IMR-90 (cell line): ENCODE measurements around the gene SPTSSA. TPM values are rescaled to one million over a fixed set of nuclear protein-coding genes. Genes with fewer than 3 reads are reported as not detected.

ENCODE experiments used
- ATAC-seq: fragments of 200-7000 bp; cut with Tn5 transposase; 2 replicates; pipeline ENCODE4 v1.9.1; 2020; ENCODE audit warnings: low read depth, mild to moderate bottlenecking, moderate library complexity
- BruUV-seq: library from RNA; stranded (reverse); fragments of 400-500 nt; replicated peaks from 2 replicates; lab custom pipeline; 2021; lab: Mats Ljungman, UMichigan
- CTCF ChIA-PET: fragments of 300-600 bp; formaldehyde crosslinking; extraction: SDS; loops from one replicate; lab custom pipeline; 2021; ENCODE audit warnings: antibody characterized with exemption; lab: Yijun Ruan, JAX
- POLR2A ChIA-PET: fragments of 300-600 bp; sonication (Branson Sonifier 250); formaldehyde crosslinking; loops from one replicate; lab custom pipeline; 2022; ENCODE audit warnings: antibody characterized with exemption; ENCODE audit not compliant: unreplicated experiment; lab: Charles Lee
- DNase-seq: peaks from one replicate; pipeline ENCODE4 v3.0.0; 2013
- H2AFZ ChIP-seq: replicated peaks from 2 replicates; pipeline ENCODE3; 2013; ENCODE audit warnings: low read length, mild to moderate bottlenecking; ENCODE audit not compliant: poor library complexity
- H2AK5ac ChIP-seq: 2 replicates; pipeline ENCODE4 v1.6.1; 2013; ENCODE audit warnings: low read depth, low read length, inconsistent platforms
- H2AK9ac ChIP-seq: replicated peaks from 2 replicates; pipeline ENCODE3; 2013; ENCODE audit warnings: mild to moderate bottlenecking, low read depth, low read length, moderate library complexity; ENCODE audit not compliant: poor library complexity
- H2BK120ac ChIP-seq: 2 replicates; pipeline ENCODE4 v1.6.1; 2013; ENCODE audit warnings: low read depth, low read length, inconsistent platforms
- H2BK15ac ChIP-seq: 3 replicates; pipeline ENCODE4 v1.6.1; 2013; ENCODE audit warnings: low read depth, low read length, inconsistent platforms
- H2BK20ac ChIP-seq: 2 replicates; pipeline ENCODE4 v1.6.1; 2013; ENCODE audit warnings: low read depth, mild to moderate bottlenecking, inconsistent platforms, low read length, moderate library complexity
- H2BK5ac ChIP-seq: 2 replicates; pipeline ENCODE4 v1.6.1; 2013; ENCODE audit warnings: mild to moderate bottlenecking, low read depth, low read length, inconsistent platforms; ENCODE audit not compliant: poor library complexity, severe bottlenecking
- H3K14ac ChIP-seq: replicated peaks from 2 replicates; pipeline ENCODE4 v1.6.1; 2013; ENCODE audit warnings: low read depth, low read length, inconsistent platforms
- H3K18ac ChIP-seq: 2 replicates; pipeline ENCODE4 v1.6.1; 2013; ENCODE audit warnings: low read depth, low read length, control low read depth
- H3K23ac ChIP-seq: 2 replicates; pipeline ENCODE4 v1.6.1; 2013; ENCODE audit warnings: low read depth, low read length, inconsistent platforms
- H3K27ac ChIP-seq: 2 replicates; pipeline ENCODE4 v1.5.1; 2013; ENCODE audit warnings: mild to moderate bottlenecking, control low read depth, low read length; ENCODE audit not compliant: insufficient read depth
- H3K27me3 ChIP-seq: 2 replicates; pipeline ENCODE4 v1.6.1; 2013; ENCODE audit warnings: low read length; ENCODE audit not compliant: control insufficient read depth, insufficient read depth
- H3K36me3 ChIP-seq: 2 replicates; pipeline ENCODE4 v1.6.1; 2013; ENCODE audit warnings: low read length, mixed read lengths; ENCODE audit not compliant: control insufficient read depth, insufficient read depth
- H3K4ac ChIP-seq: 2 replicates; pipeline ENCODE4 v1.6.1; 2013; ENCODE audit warnings: low read depth, low read length, inconsistent platforms
- H3K4me1 ChIP-seq: 2 replicates; pipeline ENCODE4 v1.6.1; 2013; ENCODE audit warnings: low read length, mixed read lengths; ENCODE audit not compliant: control insufficient read depth, insufficient read depth
- H3K4me2 ChIP-seq: 2 replicates; pipeline ENCODE4 v1.6.1; 2013; ENCODE audit warnings: low read depth, mild to moderate bottlenecking, control low read depth, low read length, moderate library complexity
- H3K4me3 ChIP-seq: 2 replicates; pipeline ENCODE4 v1.5.1; 2013; ENCODE audit warnings: low read depth, mild to moderate bottlenecking, control low read depth, low read length, moderate library complexity; ENCODE audit not compliant: insufficient read depth
- H3K56ac ChIP-seq: 2 replicates; pipeline ENCODE4 v1.6.1; 2013; ENCODE audit warnings: low read length, inconsistent platforms; ENCODE audit not compliant: insufficient read depth; ENCODE audit errors: extremely low read depth
- H3K79me1 ChIP-seq, 2 experiments: 2 replicates each; pipeline ENCODE4 v1.6.1; 2013; ENCODE audit warnings: low read length in 2 of 2, inconsistent platforms in 1 of 2, low read depth in 1 of 2
- H3K9ac ChIP-seq: 2 replicates; pipeline ENCODE4 v1.6.1; 2013; ENCODE audit warnings: low read depth, low read length, control low read depth
- H3K9me1 ChIP-seq: 2 replicates; pipeline ENCODE4 v1.6.1; 2013; ENCODE audit warnings: low read length, inconsistent platforms; ENCODE audit not compliant: insufficient read depth
- H3K9me3 ChIP-seq: 2 replicates; pipeline ENCODE4 v1.6.1; 2013; ENCODE audit warnings: low read length; ENCODE audit not compliant: control insufficient read depth, insufficient read depth
- H4K20me1 ChIP-seq: 2 replicates; pipeline ENCODE4 v1.6.1; 2013; ENCODE audit warnings: low read length, inconsistent platforms; ENCODE audit not compliant: insufficient read depth
- H4K5ac ChIP-seq: 2 replicates; pipeline ENCODE4 v1.6.1; 2013; ENCODE audit warnings: mild to moderate bottlenecking, low read depth, low read length, control low read depth
- H4K8ac ChIP-seq, 2 experiments: 2 replicates each; pipeline ENCODE4 v1.6.1; 2013; ENCODE audit warnings: low read depth in 2 of 2, low read length in 2 of 2, control low read depth in 1 of 2, inconsistent platforms in 1 of 2
- H4K91ac ChIP-seq: 2 replicates; pipeline ENCODE4 v1.6.1; 2013; ENCODE audit warnings: low read depth, low read length, inconsistent platforms; ENCODE audit not compliant: insufficient read depth
- BHLHE40 ChIP-seq: fragments of 150-350 bp; IDR thresholded peaks from 2 replicates; pipeline ENCODE4 v1.6.1; 2016; ENCODE audit warnings: mild to moderate bottlenecking, low read depth, low read length
- CEBPB ChIP-seq: IDR thresholded peaks from 2 replicates; pipeline ENCODE4 v1.6.1; 2012; ENCODE audit warnings: low read depth, low read length, improper control_type of control experiment
- CHD1 ChIP-seq: IDR thresholded peaks from 2 replicates; pipeline ENCODE4 v1.6.1; 2012; ENCODE audit warnings: low read depth, low read length, improper control_type of control experiment
- FOS ChIP-seq: fragments of 150-350 bp; IDR thresholded peaks from 2 replicates; pipeline ENCODE4 v1.6.1; 2016; ENCODE audit warnings: low read depth, low read length
- MAFK ChIP-seq: IDR thresholded peaks from 2 replicates; pipeline ENCODE4 v1.6.1; 2012; ENCODE audit warnings: low read depth, low read length, improper control_type of control experiment
- MAZ ChIP-seq: IDR thresholded peaks from 2 replicates; pipeline ENCODE4 v1.6.1; 2012; ENCODE audit warnings: low read depth, mild to moderate bottlenecking, low read length, improper control_type of control experiment, moderate library complexity, borderline replicate concordance
- MXI1 ChIP-seq: IDR thresholded peaks from 2 replicates; pipeline ENCODE4 v1.6.1; 2012; ENCODE audit warnings: low read depth, mild to moderate bottlenecking, low read length, moderate library complexity, borderline replicate concordance
- NFE2L2 ChIP-seq: fragments of 150-350 bp; IDR thresholded peaks from 2 replicates; pipeline ENCODE4 v1.6.1; 2016; ENCODE audit warnings: low read depth, mild to moderate bottlenecking, low read length
- POLR2A ChIP-seq: IDR thresholded peaks from 2 replicates; pipeline ENCODE4 v1.6.1; 2012; ENCODE audit warnings: mild to moderate bottlenecking, low read depth, low read length
- RAD21 ChIP-seq: IDR thresholded peaks from 2 replicates; pipeline ENCODE4 v1.6.1; 2012; ENCODE audit warnings: low read length, improper control_type of control experiment
- RCOR1 ChIP-seq: IDR thresholded peaks from 2 replicates; pipeline ENCODE4 v1.6.1; 2012; ENCODE audit warnings: mild to moderate bottlenecking, low read length, improper control_type of control experiment; ENCODE audit not compliant: insufficient replicate concordance
- RFX5 ChIP-seq: IDR thresholded peaks from 2 replicates; pipeline ENCODE4 v1.8.0; 2012; ENCODE audit warnings: low read depth, mild to moderate bottlenecking, low read length, moderate library complexity
- SMC3 ChIP-seq: fragments of 150-350 bp; IDR thresholded peaks from 2 replicates; pipeline ENCODE4 v1.6.1; 2016; ENCODE audit warnings: low read depth, mild to moderate bottlenecking, antibody characterized with exemption, low read length, moderate library complexity
- WGBS, 2 experiments: methylation state at CpG; one replicate each; pipeline versions ENCODE4 v1.1.5 to v1.1.7; 2013; ENCODE audit warnings: missing lambda C conversion rate in 2 of 2; ENCODE audit not compliant: insufficient read length in 1 of 2; ENCODE audit errors: extremely low coverage in 2 of 2; 5-methylcytosine and 5-hydroxymethylcytosine counted together
- dilution Hi-C: fragments of 300-500 bp; cut with HindIII; formaldehyde crosslinking; loops from one replicate; pipeline ENCODE4 v1.14.3; 2018; ENCODE audit warnings: low sequenced_read_pairs; ENCODE audit not compliant: unreplicated experiment
- in situ Hi-C: fragments of 300-500 bp; cut with MboI; formaldehyde crosslinking; loops from 3 replicates; pipeline ENCODE4 v1.14.3; 2019; ENCODE audit warnings: low sequenced_read_pairs, inconsistent platforms, mixed read lengths
- intact Hi-C: fragments of 100-400 bp; cut with micrococcal nuclease; formaldehyde crosslinking; loops from 2 replicates; pipeline ENCODE4 v1.10.0; 2022
- polyA plus RNA-seq, 3 experiments: library from polyadenylated mRNA; depleted of rRNA; stranded (reverse); fragments of >200 nt; gene quantifications; 2 replicates each; pipeline ENCODE4 v1.2.3, GENCODE V29; 2012; ENCODE audit warnings: low replicate concordance in 1 of 3
- total RNA-seq: library from RNA; depleted of rRNA; stranded (reverse); fragments of >200 nt; gene quantifications from 2 replicates; pipeline ENCODE4 v1.2.3, GENCODE V29; 2012
- TF ChIP-seq, protein P1 (sequence below): fragments of 150-350 bp; IDR thresholded peaks from 2 replicates; pipeline ENCODE4 v1.6.1; 2016; ENCODE audit warnings: low read depth, mild to moderate bottlenecking, low read length, moderate library complexity, borderline replicate concordance
- TF ChIP-seq, protein P2 (sequence below): conservative IDR thresholded peaks from 2 replicates; pipeline ENCODE4 v1.5.1; 2012; ENCODE audit warnings: mild to moderate bottlenecking, low read depth, low read length, improper control_type of control experiment
- TF ChIP-seq, protein P3 (sequence below): fragments of 150-350 bp; IDR thresholded peaks from 2 replicates; pipeline ENCODE4 v1.6.1; 2017; ENCODE audit warnings: mild to moderate bottlenecking, antibody characterized with exemption, low read length, low read depth

The SPTSSA gene
- total and polyA plus RNA-seq, 2 of the 4 experiments (the other 2 are of a cell fraction) = 10.8 to 26.2 TPM

DNA sequence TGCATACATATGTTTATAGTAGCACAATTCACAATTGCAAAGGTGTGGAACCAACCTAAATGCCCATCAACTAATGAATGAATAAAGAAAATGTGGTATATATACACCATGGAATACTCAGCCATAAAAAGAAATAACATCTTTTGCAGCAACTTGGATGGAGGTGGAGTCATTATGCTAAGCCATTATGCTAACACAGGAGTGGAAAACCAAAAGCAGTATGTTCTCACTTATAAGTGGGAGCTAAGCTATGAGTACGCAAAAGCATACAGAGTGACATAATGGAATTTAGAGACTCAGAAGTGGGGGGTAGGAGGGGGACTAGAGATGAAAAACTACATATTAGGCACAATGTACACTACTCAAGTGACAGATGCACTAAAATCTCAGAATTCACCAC lies 16.2 kb upstream of the SPTSSA start:
- Histone ChIP-seq H3K23ac (no peak overlapping the region), H3K27ac (no peak overlapping the region), H3K4me2 (no peak overlapping the region), H2BK120ac (no peak overlapping the region), H3K79me1 (no peaks in the 10 kb centered on the region), H4K5ac (no peak overlapping the region), H3K36me3 (no peaks in the 10 kb centered on the region), H3K9ac (no peak overlapping the region), H3K4me3 (no peak overlapping the region), H3K18ac (no peak overlapping the region), H3K4me1 (no peaks in the 10 kb centered on the region), H2BK20ac (no peak overlapping the region), H4K20me1 (no peaks in the 10 kb centered on the region), H2AFZ (no peak overlapping the region), H3K14ac (no peak overlapping the region), H3K9me1 (no peaks in the 10 kb centered on the region), H3K4ac (no peak overlapping the region), H4K8ac (no peak overlapping the region), H3K27me3 (no peaks in the 10 kb centered on the region), H3K9me3 (no peaks in the 10 kb centered on the region), H2AK9ac (no peak overlapping the region), H2BK5ac (no peak overlapping the region), H2BK15ac (no peak overlapping the region), H2AK5ac (no peak overlapping the region), H4K91ac (no peak overlapping the region), H3K56ac (no peak overlapping the region)
- no CpG with 5 or more reads among the region's 1 CpG for WGBS, 2 experiments
- in situ Hi-C loops (no loop called here), intact Hi-C loops (no loop called here), dilution Hi-C loops (no loop called here)
- DNase-seq (no peak), ATAC-seq (no peak)
- BruUV-seq = no TSS peak
- POLR2A ChIA-PET = no interaction called here
- CTCF ChIA-PET = no interaction called here
- TF ChIP-seq MAZ (no peak), CHD1 (no peak), NFE2L2 (no peak), MAFK (no peak), BHLHE40 (no peak), RCOR1 (no peak), CEBPB (no peak), RFX5 (no peak), MXI1 (no peak), RAD21 (no peak), POLR2A (no peak), FOS (no peak), SMC3 (no peak)
- TF ChIP-seq, protein P1, sequence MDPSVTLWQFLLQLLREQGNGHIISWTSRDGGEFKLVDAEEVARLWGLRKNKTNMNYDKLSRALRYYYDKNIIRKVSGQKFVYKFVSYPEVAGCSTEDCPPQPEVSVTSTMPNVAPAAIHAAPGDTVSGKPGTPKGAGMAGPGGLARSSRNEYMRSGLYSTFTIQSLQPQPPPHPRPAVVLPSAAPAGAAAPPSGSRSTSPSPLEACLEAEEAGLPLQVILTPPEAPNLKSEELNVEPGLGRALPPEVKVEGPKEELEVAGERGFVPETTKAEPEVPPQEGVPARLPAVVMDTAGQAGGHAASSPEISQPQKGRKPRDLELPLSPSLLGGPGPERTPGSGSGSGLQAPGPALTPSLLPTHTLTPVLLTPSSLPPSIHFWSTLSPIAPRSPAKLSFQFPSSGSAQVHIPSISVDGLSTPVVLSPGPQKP = no peak
- TF ChIP-seq, protein P2, sequence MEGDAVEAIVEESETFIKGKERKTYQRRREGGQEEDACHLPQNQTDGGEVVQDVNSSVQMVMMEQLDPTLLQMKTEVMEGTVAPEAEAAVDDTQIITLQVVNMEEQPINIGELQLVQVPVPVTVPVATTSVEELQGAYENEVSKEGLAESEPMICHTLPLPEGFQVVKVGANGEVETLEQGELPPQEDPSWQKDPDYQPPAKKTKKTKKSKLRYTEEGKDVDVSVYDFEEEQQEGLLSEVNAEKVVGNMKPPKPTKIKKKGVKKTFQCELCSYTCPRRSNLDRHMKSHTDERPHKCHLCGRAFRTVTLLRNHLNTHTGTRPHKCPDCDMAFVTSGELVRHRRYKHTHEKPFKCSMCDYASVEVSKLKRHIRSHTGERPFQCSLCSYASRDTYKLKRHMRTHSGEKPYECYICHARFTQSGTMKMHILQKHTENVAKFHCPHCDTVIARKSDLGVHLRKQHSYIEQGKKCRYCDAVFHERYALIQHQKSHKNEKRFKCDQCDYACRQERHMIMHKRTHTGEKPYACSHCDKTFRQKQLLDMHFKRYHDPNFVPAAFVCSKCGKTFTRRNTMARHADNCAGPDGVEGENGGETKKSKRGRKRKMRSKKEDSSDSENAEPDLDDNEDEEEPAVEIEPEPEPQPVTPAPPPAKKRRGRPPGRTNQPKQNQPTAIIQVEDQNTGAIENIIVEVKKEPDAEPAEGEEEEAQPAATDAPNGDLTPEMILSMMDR = no peak
- TF ChIP-seq, protein P3, sequence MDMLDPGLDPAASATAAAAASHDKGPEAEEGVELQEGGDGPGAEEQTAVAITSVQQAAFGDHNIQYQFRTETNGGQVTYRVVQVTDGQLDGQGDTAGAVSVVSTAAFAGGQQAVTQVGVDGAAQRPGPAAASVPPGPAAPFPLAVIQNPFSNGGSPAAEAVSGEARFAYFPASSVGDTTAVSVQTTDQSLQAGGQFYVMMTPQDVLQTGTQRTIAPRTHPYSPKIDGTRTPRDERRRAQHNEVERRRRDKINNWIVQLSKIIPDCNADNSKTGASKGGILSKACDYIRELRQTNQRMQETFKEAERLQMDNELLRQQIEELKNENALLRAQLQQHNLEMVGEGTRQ = no peak
